Activated T-helper 17 cell treated with anti-CD3 and anti-CD28 coated beads, Interleukin-2, amount 50 U/mL, for 72 hours (primary cell): ENCODE results near the gene TMEM200C. TPM values are rescaled to one million over a fixed set of nuclear protein-coding genes. Genes with fewer than 3 reads are reported as not detected.
"Not testable (repeated sequence)": the region's sequence is repeated elsewhere in the genome, so short reads cannot be mapped to it uniquely, and the experiment has no call there.

Experiments
- ATAC-seq: fragments of 150-1000 bp; cut with Tn5 transposase; replicated peaks from 2 replicates; pipeline ENCODE4 v1.10.0; 2021; ENCODE audit warnings: mild to moderate bottlenecking, moderate library complexity
- H3K27ac Mint-ChIP-seq: one replicate; pipeline ENCODE4 v1.8.0; 2022; ENCODE audit warnings: mixed read lengths
- H3K27me3 Mint-ChIP-seq: one replicate; pipeline ENCODE4 v1.8.0; 2022; ENCODE audit warnings: mixed read lengths
- H3K36me3 Mint-ChIP-seq: one replicate; pipeline ENCODE4 v1.8.0; 2022; ENCODE audit warnings: low read depth, mild to moderate bottlenecking, mixed read lengths
- H3K4me1 Mint-ChIP-seq: one replicate; pipeline ENCODE4 v1.8.0; 2022; ENCODE audit warnings: mixed read lengths
- H3K4me3 Mint-ChIP-seq: one replicate; pipeline ENCODE4 v1.8.0; 2022; ENCODE audit warnings: mild to moderate bottlenecking, mixed read lengths
- H3K9me3 Mint-ChIP-seq: one replicate; pipeline ENCODE4 v1.8.0; 2022; ENCODE audit warnings: mixed read lengths
- total RNA-seq, 2 donors: library from RNA; stranded (reverse); gene quantifications; one replicate each; pipeline ENCODE4 v1.2.3, GENCODE V29; 2022

TMEM200C gene
- total RNA-seq, 2 donors from 2014 or later, result not detected

DNA sequence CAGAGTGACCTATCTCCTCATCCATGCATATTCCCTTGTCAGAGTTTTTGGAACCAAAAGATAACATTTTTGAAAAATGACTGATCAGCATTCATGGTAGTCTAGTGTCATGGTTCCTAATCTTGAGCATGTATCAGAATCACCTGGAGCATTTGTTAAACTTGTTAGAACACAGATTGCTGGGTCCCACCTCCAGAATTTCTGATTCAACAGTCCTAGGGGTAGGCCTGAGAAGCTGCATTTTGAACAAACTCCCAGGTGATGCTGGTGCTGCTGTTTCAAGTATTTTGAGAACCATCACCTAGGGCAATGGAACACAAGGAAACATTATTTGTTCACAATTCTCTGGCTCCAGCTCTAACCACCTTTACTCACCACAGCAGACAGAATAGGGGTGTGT is 21.0 kb downstream of the TMEM200C start:
- peaks cover 3% of the 10 kb centered on the region for H3K9me3 Mint-ChIP-seq
- peaks cover 3% of the 10 kb centered on the region for H3K27me3 Mint-ChIP-seq
- no peak for ATAC-seq
- H3K27ac Mint-ChIP-seq, result no peak overlapping the region
- H3K4me1 Mint-ChIP-seq, result no peaks in the 10 kb centered on the region
- H3K4me3 Mint-ChIP-seq, result no peak overlapping the region
- H3K36me3 Mint-ChIP-seq, result no peaks in the 10 kb centered on the region

DNA sequence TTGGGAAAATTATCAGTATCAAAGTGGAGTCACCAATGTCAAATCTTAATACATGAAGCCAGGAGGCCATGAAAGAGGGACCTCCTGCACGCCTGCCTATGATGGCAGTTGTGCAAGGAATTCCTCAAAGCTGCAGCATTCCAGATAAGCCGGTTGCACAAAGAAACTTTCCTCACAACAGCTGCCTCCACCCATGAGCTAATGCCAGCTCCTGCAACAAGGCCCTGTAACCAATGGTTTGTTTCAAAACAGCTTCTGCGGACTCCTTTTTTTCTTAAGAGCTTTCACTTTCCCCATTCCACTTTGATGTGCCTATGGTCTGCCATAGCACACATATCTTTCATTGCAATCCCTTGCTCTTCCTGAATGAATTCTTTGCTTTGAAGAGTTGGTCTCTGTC is 22.4 kb downstream of the TMEM200C start:
- Mint-ChIP-seq H3K9me3 (peaks cover 3% of the 10 kb centered on the region), H3K4me1 (no peaks in the 10 kb centered on the region), H3K27me3 (no peaks in the 10 kb centered on the region), H3K36me3 (no peaks in the 10 kb centered on the region), H3K4me3 (no peak overlapping the region), H3K27ac (no peak overlapping the region)
- no peak for ATAC-seq

DNA sequence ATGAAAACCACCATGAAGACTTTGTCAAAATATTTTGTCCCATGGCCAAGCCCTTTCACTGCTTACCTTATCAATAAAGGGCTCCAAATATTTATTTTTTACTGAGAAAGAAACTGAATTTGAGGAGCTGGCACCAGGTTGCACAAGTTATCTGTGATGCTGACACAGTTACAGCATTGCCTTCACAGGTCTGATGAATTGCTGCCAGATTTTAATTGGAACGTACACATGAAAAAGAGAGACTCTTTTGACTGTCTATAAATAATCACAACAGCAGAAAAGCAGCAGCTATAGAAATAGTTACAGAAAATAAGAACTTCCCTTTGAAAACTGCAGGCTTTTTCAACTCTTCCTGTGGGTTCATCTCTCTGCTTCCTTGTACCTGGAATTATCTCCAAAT is 23.9 kb downstream of the TMEM200C start:
- H3K9me3 Mint-ChIP-seq, result peaks cover 3% of the 10 kb centered on the region
- no peaks in the 10 kb centered on the region for H3K36me3 Mint-ChIP-seq
- no peak overlapping the region for H3K4me3 Mint-ChIP-seq
- no peaks in the 10 kb centered on the region for H3K27me3 Mint-ChIP-seq
- no peaks in the 10 kb centered on the region for H3K4me1 Mint-ChIP-seq
- H3K27ac Mint-ChIP-seq, result no peak overlapping the region
- no peak for ATAC-seq

DNA sequence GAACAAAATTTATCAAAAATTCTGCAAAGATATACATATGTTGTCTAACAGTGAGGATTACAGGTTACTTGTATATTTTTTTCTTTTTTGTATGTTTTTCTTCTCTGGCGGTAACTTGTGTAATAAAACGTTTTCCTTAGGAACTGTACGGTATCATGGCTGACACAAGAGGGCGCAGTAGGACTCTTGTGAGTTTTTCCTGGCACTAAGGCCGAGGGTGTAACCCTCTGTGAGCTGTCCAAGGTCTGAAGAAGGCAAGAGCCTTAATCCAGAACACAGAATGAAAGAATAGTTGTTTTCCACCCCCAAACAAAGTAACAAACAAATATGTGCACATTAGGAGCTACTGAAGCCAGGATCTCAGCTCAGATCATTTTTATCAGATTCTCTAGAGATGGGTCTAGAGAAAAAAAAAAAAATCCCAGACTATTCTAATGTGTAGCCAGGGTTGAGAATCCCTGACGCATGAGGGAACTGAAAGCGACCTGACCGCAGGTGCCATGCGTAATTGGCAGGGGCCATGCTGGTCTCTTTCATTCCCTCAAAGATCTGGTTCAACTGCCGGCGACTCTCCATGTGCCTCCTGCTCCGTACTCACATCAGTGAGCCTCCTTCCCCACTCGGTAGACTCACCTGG is 27.0 kb downstream of the TMEM200C start:
- Mint-ChIP-seq H3K9me3 (peaks cover 5% of the 10 kb centered on the region), H3K27me3 (peaks cover 9% of the 10 kb centered on the region), H3K4me3 (no peak overlapping the region), H3K36me3 (no peaks in the 10 kb centered on the region), H3K27ac (no peak overlapping the region), H3K4me1 (no peaks in the 10 kb centered on the region)
- no peak for ATAC-seq

DNA sequence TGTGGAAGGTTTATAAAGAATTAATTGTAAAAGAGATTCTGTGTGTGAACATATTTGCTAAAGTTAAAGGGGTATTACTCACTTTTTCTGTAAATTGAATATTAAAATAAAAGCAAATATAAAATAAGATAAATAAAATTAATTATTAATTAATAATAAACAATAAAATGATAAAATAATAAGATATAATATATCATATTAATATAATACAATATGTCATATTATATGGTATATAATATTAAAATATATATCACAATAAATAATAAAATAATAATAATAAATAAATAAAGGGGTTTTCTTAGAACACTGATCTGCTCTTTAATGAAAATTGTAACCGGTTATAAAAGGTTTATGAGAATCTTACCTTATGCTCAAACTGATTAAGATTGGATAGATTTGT is 29.8 kb downstream of the TMEM200C start:
- Mint-ChIP-seq H3K27me3 (peaks cover 14% of the 10 kb centered on the region), H3K36me3 (no peaks in the 10 kb centered on the region), H3K4me1 (no peaks in the 10 kb centered on the region), H3K27ac (no peak overlapping the region), H3K9me3 (peaks cover 10% of the 10 kb centered on the region), H3K4me3 (no peak overlapping the region)
- ATAC-seq, result no peak

DNA sequence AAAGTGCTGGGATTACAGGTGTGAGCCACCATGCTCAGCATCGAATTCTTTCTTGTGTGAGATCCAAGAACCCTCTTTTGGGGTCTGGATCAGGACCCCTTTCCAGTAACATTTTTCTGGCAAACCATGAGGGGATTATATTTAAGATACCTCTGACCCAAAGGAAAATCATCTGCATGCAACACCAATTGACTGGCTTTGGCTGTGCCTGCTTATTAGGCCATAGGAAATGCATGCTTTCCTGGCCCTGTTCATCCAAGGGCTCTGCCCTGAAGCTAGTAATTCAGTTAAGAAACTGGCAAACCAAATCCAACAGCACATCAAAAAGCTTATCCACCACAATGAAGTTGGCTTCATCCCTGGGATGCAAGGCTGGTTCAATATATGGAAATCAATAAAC is 33.2 kb downstream of the TMEM200C start:
- not testable (repeated sequence) for H3K4me3 Mint-ChIP-seq, H3K27ac Mint-ChIP-seq, H3K4me1 Mint-ChIP-seq, ATAC-seq, H3K36me3 Mint-ChIP-seq
- peaks cover 18% of the 10 kb centered on the region for H3K27me3 Mint-ChIP-seq
- peaks cover 15% of the 10 kb centered on the region for H3K9me3 Mint-ChIP-seq

DNA sequence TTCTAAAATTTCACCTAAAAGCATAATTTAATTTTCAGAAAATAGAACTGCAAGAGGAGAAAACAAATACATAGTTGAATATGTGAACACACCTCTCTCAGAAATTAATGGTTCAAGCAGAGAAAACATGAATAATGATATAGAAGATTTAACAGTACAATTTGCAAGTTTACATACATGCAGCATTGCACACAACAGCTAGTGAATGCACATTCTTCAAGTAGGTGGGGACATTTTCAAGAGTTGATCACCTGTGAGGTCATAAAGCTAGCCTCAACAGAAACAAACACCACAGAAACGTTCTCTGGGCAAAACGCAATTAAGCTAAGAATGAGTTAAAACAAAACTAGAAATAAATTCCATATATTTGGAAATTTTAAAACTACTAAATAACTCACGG is 38.1 kb downstream of the TMEM200C start:
- Mint-ChIP-seq H3K4me3 (no peak overlapping the region), H3K27me3 (peaks cover 14% of the 10 kb centered on the region), H3K4me1 (no peaks in the 10 kb centered on the region), H3K36me3 (no peaks in the 10 kb centered on the region), H3K9me3 (peaks cover 6% of the 10 kb centered on the region), H3K27ac (no peak overlapping the region)
- no peak for ATAC-seq

DNA sequence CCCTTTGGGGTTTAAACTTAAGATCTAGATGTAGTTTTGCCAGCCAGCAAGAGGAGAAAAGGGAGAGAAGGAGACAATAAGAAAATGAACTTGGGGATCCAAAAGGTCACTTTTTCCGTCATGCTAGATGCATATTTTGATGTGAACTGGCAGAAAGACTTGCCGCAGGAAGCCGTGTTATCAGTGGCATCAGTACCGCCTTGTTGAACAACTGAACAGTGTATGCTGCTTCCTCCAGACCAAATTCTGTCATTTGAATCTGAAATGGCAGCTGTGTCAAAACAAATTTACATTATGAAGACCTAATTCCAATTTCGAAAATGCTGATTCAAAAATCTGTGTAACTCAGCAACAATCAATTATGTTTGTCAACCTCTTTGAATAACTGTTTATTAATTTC is 42.1 kb downstream of the TMEM200C start:
- Mint-ChIP-seq H3K9me3 (no peaks in the 10 kb centered on the region), H3K4me3 (no peak overlapping the region), H3K36me3 (no peaks in the 10 kb centered on the region), H3K4me1 (no peaks in the 10 kb centered on the region), H3K27me3 (peaks cover 17% of the 10 kb centered on the region), H3K27ac (no peak overlapping the region)
- no peak for ATAC-seq

DNA sequence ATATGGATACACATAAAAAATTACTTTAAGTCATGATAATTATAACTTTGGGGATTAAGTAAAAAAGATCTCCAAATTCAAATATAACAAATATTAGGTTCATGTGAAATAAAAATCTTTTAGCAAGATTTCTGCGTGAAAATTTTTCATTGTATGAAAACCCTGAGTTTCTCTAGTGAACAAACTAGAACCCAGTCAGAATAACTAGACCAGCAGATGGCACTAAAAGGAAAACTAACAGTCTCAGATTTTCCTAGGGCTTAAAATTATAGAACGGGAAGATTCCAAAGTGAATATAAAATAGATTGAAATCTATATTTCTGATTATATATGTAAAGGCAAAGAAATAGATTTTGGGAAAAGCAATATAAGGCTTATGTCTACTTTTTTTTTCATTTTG is 43.3 kb downstream of the TMEM200C start:
- Mint-ChIP-seq H3K27ac (no peak overlapping the region), H3K9me3 (no peaks in the 10 kb centered on the region)
- no peak for ATAC-seq

DNA sequence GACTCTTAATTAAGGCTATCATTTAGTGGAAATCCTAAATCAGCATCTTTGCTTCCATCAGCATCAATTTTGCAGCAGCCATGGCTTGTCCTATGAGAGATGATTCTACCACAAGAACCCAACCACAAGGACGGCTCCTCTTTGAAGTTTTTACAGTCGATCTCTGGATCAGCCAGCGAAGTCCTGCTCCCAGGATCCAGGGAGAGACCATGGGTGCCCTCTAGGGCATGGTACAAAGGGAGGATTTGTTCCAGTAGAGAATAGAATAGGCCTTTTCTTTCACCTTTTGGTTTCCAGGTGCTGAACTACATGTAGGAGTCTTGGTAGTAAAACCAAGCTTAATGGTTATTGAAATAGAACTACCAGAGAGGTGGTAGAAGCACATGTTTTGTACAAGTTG is 52.7 kb downstream of the TMEM200C start:
- no peaks in the 10 kb centered on the region for H3K4me1 Mint-ChIP-seq
- H3K4me3 Mint-ChIP-seq, result no peak overlapping the region
- H3K27ac Mint-ChIP-seq, result no peak overlapping the region
- H3K27me3 Mint-ChIP-seq, result peaks cover 4% of the 10 kb centered on the region
- no peaks in the 10 kb centered on the region for H3K9me3 Mint-ChIP-seq
- H3K36me3 Mint-ChIP-seq, result no peaks in the 10 kb centered on the region
- ATAC-seq, result no peak

More for the DNA sequence above, 43.3 kb downstream of the TMEM200C start:
- Mint-ChIP-seq H3K4me3 (no peak overlapping the region), H3K36me3 (no peaks in the 10 kb centered on the region), H3K27me3 (peaks cover 21% of the 10 kb centered on the region), H3K4me1 (no peaks in the 10 kb centered on the region)

DNA sequence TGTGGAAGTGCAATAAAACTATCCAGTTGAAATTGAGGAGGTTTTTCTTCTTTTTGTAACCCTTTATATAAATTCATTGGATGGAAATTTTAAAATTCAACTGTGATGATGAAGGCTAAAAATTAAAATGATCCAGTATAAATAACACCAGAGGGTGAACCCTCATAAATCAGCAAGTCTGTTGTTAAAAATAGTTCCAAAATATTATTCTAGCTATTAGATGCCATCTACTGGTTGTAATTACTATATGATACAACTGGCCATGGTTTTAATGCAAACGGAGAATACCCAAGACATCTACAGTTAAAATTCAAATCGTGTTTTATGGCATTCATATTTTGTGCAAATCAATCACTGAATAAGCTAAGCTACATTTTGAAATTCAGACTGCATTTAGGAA is 53.8 kb downstream of the TMEM200C start:
- Mint-ChIP-seq H3K4me3 (no peak overlapping the region), H3K27me3 (peaks cover 3% of the 10 kb centered on the region), H3K4me1 (no peaks in the 10 kb centered on the region), H3K27ac (no peak overlapping the region), H3K9me3 (no peaks in the 10 kb centered on the region), H3K36me3 (no peaks in the 10 kb centered on the region)
- ATAC-seq, result no peak

DNA sequence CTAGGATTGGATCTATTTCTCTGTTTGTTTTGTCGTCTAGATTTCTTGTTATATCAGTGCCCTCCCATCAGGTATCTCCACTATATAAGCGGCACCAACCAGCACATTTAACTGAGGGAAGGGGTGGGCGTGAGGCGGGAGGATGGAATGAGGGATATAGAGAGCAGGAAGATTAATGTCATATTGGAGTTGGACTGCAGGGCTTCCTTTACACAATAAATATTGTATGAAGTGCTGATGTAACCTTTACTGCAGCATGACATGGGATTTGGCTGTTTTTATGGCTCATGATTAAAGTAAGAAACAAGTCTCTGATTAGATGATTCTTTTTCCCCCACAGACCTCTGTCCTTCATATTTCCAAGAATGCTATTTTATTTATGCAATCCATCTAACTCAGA is 54.8 kb downstream of the TMEM200C start:
- no peak overlapping the region for H3K4me3 Mint-ChIP-seq
- H3K36me3 Mint-ChIP-seq, result no peaks in the 10 kb centered on the region
- H3K4me1 Mint-ChIP-seq, result no peaks in the 10 kb centered on the region
- no peaks in the 10 kb centered on the region for H3K27me3 Mint-ChIP-seq
- no peaks in the 10 kb centered on the region for H3K9me3 Mint-ChIP-seq
- H3K27ac Mint-ChIP-seq, result no peak overlapping the region
- no peak for ATAC-seq

DNA sequence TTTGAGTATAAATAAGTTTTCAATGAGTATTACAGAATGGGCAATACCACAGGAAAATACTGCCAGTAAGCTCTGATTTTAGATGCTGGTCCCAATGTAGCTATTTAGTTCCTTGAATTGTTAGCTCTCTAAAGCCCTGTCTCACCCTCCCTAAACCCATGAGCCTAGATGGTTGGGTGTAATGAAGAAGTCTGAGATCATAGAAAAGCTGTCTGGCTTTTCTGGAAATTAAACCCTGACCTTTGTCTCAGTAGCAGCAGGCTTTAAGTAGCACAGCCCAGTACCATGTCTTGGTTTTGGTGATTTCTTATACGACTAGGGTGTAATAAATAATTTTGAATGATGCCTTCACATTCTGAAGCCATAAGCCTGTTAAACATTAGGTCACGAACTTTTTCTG is 55.3 kb downstream of the TMEM200C start:
- H3K4me1 Mint-ChIP-seq, result no peaks in the 10 kb centered on the region
- no peaks in the 10 kb centered on the region for H3K9me3 Mint-ChIP-seq
- H3K27ac Mint-ChIP-seq, result no peak overlapping the region
- H3K36me3 Mint-ChIP-seq, result no peaks in the 10 kb centered on the region
- H3K4me3 Mint-ChIP-seq, result no peak overlapping the region
- ATAC-seq, result no peak
- no peaks in the 10 kb centered on the region for H3K27me3 Mint-ChIP-seq

DNA sequence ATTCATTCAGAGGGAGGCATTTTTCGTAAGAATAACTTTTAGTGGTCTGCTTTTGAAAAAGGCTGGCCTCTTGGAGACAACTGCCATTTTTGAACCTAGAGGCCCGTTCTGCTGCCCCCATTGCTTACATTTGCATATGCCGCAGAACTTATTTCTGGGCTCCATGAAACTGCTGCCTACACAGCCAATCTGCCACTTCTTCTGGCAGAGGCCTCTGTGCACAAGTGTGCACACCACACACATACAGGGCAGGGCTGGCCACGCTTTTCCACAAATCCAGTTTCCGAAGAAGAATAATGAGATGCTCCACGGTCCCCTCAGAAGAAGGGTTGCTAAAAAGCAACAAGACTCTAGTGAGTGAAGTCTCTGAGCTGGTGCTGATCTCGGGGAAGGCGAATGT is 56.2 kb downstream of the TMEM200C start:
- H3K9me3 Mint-ChIP-seq, result no peaks in the 10 kb centered on the region
- H3K27me3 Mint-ChIP-seq, result no peaks in the 10 kb centered on the region
- H3K4me3 Mint-ChIP-seq, result no peak overlapping the region
- no peak for ATAC-seq
- H3K4me1 Mint-ChIP-seq, result no peaks in the 10 kb centered on the region
- no peaks in the 10 kb centered on the region for H3K36me3 Mint-ChIP-seq
- H3K27ac Mint-ChIP-seq, result no peak overlapping the region
